Kidney (tissue), 14 donors: ENCODE results near the gene TBCD. TPM values are rescaled to one million over a fixed set of nuclear protein-coding genes. Genes with fewer than 3 reads are reported as not detected.

Experiments
- DNase-seq, 5 donors: peaks; one replicate each; pipeline ENCODE4 v3.0.0-alpha.2; 2013 to 2020
- FAIRE-seq: peaks from 2 replicates; lab custom pipeline; 2012; peaks lifted over from hg19 to GRCh38; lab: Jason Lieb, UNC
- H3K27ac ChIP-seq, 2 donors: one replicate each; pipeline ENCODE4 v1.7.0; 2013; ENCODE audit warnings: low read depth in 2 of 2, low read length in 2 of 2, inconsistent platforms in 1 of 2
- H3K27me3 ChIP-seq: one replicate; pipeline ENCODE4 v1.7.1; 2013; ENCODE audit warnings: low read length, inconsistent platforms; ENCODE audit not compliant: control insufficient read depth, insufficient read depth
- H3K36me3 ChIP-seq, 3 donors: one replicate each; pipeline versions ENCODE4 v1.7.0 to v1.7.1; 2013; ENCODE audit warnings: low read length in 3 of 3, control low read depth in 1 of 3, inconsistent platforms in 1 of 3; ENCODE audit not compliant: insufficient read depth in 3 of 3, control insufficient read depth in 2 of 3
- H3K4me1 ChIP-seq, 3 donors: one replicate each; pipeline versions ENCODE4 v1.7.0 to v1.7.1; 2013; ENCODE audit warnings: low read length in 3 of 3, inconsistent platforms in 1 of 3, low read depth in 1 of 3; ENCODE audit not compliant: control insufficient read depth in 2 of 3, insufficient read depth in 2 of 3
- H3K4me3 ChIP-seq, 3 donors: one replicate each; pipeline versions ENCODE4 v1.7.0 to v1.8.1; 2013; ENCODE audit warnings: low read length in 3 of 3, control low read depth in 1 of 3, inconsistent platforms in 1 of 3
- H3K9ac ChIP-seq, 3 donors: one replicate each; pipeline versions ENCODE4 v1.7.0 to v1.7.1; 2013; ENCODE audit warnings: low read length in 3 of 3, control low read depth in 1 of 3, inconsistent platforms in 1 of 3
- H3K9me3 ChIP-seq, 3 donors: one replicate each; pipeline versions ENCODE4 v1.7.0 to v1.7.1; 2013; ENCODE audit warnings: low read length in 3 of 3, control low read depth in 1 of 3, inconsistent platforms in 1 of 3; ENCODE audit not compliant: control insufficient read depth in 2 of 3, insufficient read depth in 1 of 3
- intact Hi-C: fragments of 100-400 bp; cut with DNase I; formaldehyde crosslinking; loops from one replicate; pipeline ENCODE4 v1.11.1; 2022
- polyA plus RNA-seq: library from polyadenylated mRNA; stranded (reverse); fragments of 350-450 nt; fragmentation: Illumina TruSeq; extraction: RNeasy Lipid Tissue Mini Kit (QIAGEN cat#74804); gene quantifications from one replicate; pipeline ENCODE4 v1.2.3, GENCODE V29; 2014; ENCODE audit warnings: low read depth, low replicate concordance; ENCODE audit not compliant: insufficient read depth
- total RNA-seq: library from RNA; stranded (reverse); fragmentation: NEBNext Ultra II Directional; extraction: Animal tissue kit (Norgen Biotek cat#: 25700); gene quantifications from one replicate; pipeline ENCODE4 v1.2.1, GENCODE V29; 2021
- TF ChIP-seq, protein P1 (sequence below): IDR thresholded peaks from 3 replicates; pipeline ENCODE4 v1.5.1; 2012; ENCODE audit warnings: mild to moderate bottlenecking, moderate library complexity, borderline replicate concordance; ENCODE audit not compliant: insufficient read depth; ENCODE audit errors: extremely low read depth
- donor health status: control.
- donor health status: control.
- donor health status: control.
- donor health status: control.
- donor health status: control.
- donor health status: DM: yes; HTN: yes; CAD: no.
- donor health status: Normal renal cell carcinoma (clear cell type).

TBCD gene
- total and polyA plus RNA-seq, 2 donors from 2014 or later, result 72.8 to 78.7 TPM

GRCh38 chr17:82873521-82873920, 121.7 kb downstream of the TBCD start:
- TF ChIP-seq, protein P1, sequence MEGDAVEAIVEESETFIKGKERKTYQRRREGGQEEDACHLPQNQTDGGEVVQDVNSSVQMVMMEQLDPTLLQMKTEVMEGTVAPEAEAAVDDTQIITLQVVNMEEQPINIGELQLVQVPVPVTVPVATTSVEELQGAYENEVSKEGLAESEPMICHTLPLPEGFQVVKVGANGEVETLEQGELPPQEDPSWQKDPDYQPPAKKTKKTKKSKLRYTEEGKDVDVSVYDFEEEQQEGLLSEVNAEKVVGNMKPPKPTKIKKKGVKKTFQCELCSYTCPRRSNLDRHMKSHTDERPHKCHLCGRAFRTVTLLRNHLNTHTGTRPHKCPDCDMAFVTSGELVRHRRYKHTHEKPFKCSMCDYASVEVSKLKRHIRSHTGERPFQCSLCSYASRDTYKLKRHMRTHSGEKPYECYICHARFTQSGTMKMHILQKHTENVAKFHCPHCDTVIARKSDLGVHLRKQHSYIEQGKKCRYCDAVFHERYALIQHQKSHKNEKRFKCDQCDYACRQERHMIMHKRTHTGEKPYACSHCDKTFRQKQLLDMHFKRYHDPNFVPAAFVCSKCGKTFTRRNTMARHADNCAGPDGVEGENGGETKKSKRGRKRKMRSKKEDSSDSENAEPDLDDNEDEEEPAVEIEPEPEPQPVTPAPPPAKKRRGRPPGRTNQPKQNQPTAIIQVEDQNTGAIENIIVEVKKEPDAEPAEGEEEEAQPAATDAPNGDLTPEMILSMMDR, result no peak

DNA sequence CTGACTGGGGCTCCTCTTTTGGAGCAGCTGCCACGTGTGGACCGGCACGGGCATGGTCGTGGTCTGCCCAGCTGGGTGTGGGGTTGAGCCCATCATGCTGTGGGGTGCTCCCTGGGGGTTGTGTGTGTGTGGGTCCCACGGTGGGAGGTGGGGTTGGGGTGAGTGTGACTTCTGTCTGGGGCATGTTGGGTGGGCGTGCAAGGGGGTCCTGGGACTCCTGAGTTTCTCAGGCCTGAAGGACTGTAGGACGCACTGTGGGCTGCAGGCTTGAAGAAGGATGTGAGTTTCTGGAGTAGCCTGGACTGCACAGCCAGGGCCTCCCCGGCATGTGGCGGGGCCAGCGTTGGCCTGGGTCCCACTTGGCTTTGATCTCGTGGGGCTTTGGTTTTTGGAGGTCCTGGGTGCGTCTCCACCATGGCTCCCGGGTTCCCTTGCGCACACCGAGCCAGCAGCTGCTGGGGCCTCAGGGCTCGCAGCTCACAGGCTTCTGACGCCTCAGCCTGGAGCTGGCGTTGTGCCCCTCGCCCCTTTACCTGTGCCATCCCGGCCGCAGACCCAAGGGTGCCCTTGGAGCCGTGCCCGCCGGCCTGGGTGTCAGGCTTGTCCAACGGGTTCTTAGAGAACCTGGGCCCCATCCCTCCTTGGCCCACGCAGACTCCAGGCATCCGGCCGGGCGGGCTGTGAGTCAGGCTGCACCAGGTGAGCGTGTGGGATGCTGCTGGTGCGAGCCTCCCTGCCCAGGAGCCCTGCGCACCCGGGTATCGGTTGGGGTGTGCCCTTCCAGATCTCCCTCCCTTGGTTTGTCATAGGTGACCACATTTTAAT, 122.4 kb downstream of the TBCD start:
- Histone ChIP-seq H3K9ac (no peak overlapping the region), H3K27ac (no peak overlapping the region), H3K4me1 (peaks cover 0 to 4% (median 0%) of the 10 kb centered on the region in 3 donors), H3K27me3 (no peaks in the 10 kb centered on the region), H3K36me3 (peaks cover 0 to 10% (median 3%) of the 10 kb centered on the region in 3 donors), H3K4me3 (no peak overlapping the region), H3K9me3 (no peaks in the 10 kb centered on the region)
- TF ChIP-seq, protein P1, result no peak
- no peak for FAIRE-seq
- DNase-seq, result peak in 2 of 5 donors; percentile 35 to 73
- intact Hi-C loops, result no loop called here

More at GRCh38 chr17:82873521-82873920, 121.7 kb downstream of the TBCD start:
- peaks cover 0 to 3% (median 0%) of the 10 kb centered on the region in 3 donors for H3K4me1 ChIP-seq
- FAIRE-seq (no peak), DNase-seq (peak in 2 of 5 donors; percentile 34 to 63)
- no peak overlapping the region for H3K27ac ChIP-seq
- peaks cover 0 to 10% (median 3%) of the 10 kb centered on the region in 3 donors for H3K36me3 ChIP-seq
- H3K9me3 ChIP-seq, result no peaks in the 10 kb centered on the region
- no peak overlapping the region for H3K9ac ChIP-seq
- intact Hi-C loops, result no loop called here
- no peak overlapping the region for H3K4me3 ChIP-seq
- no peaks in the 10 kb centered on the region for H3K27me3 ChIP-seq

GRCh38 chr17:82875407-82875856, 123.6 kb downstream of the TBCD start:
- Histone ChIP-seq H3K4me1 (peaks cover 0 to 4% (median 0%) of the 10 kb centered on the region in 3 donors), H3K9ac (no peak overlapping the region), H3K4me3 (no peak overlapping the region), H3K27me3 (no peaks in the 10 kb centered on the region), H3K36me3 (peaks cover 0 to 10% (median 1%) of the 10 kb centered on the region in 3 donors), H3K9me3 (no peaks in the 10 kb centered on the region), H3K27ac (no peak overlapping the region)
- TF ChIP-seq, protein P1, result no peak
- peak in 2 of 5 donors; percentile 52 to 78 for DNase-seq
- intact Hi-C loops, result no loop called here
- FAIRE-seq, result no peak
